SK-N-MC (cell line): ENCODE results near the gene LY6G6D.

Source experiments
- EZH2 ChIP-seq: fragments of 200-600 bp; sonication (generic); IDR thresholded peaks from one replicate; pipeline ENCODE4 v1.6.1; 2017; ENCODE audit warnings: antibody characterized with exemption
- POLR2AphosphoS5 ChIP-seq: IDR thresholded peaks from 2 replicates; pipeline ENCODE4 v1.6.1; 2012; ENCODE audit warnings: mild to moderate bottlenecking, low read depth, low read length, borderline replicate concordance

DNA sequence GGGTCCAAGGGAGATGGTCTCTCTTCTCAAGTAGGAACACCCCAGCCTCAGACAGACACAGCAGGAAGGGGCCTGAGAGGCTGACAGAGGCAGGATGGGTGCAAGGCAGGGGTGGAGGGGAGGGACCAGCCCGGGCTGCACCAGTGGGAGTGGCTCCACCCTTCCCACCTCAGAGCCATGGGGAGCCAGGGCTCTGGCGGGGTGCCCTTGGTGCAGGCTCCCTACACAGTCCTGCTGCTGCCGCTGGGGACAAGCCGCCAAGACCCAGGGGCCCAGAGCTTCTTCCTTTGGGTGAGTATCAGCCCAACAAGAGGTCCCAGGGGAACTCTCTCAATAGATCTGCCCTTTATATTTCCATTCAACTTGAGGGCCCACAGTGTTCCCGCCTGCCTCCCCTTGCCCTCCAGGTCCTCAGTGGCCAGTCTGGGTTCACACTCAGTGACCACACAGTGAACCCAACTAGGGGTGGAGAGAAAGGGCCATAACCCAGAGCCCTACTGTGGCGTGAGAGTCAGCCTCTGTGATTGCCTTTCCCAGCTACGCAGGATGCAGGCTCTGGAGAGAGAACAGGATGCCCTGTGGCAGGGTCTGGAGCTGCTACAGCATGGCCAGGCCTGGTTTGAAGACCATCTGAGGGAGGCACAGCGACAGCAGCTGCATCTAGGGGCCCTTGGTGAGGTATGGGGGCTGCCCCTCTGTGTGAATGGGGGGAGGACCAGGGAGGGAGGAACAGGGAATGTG, 47.9 kb downstream of the LY6G6D start:
- TF ChIP-seq EZH2 (no peak), POLR2AphosphoS5 (no peak)
